NCI-H748 (cell line): ENCODE measurements around the gene ADAM15.

Experiments used
- DNase-seq: peaks from one replicate; lab custom pipeline; 2025; ENCODE audit not compliant: unreplicated experiment; lab: John Stamatoyannopoulos, UW

The ADAM15 gene

DNA sequence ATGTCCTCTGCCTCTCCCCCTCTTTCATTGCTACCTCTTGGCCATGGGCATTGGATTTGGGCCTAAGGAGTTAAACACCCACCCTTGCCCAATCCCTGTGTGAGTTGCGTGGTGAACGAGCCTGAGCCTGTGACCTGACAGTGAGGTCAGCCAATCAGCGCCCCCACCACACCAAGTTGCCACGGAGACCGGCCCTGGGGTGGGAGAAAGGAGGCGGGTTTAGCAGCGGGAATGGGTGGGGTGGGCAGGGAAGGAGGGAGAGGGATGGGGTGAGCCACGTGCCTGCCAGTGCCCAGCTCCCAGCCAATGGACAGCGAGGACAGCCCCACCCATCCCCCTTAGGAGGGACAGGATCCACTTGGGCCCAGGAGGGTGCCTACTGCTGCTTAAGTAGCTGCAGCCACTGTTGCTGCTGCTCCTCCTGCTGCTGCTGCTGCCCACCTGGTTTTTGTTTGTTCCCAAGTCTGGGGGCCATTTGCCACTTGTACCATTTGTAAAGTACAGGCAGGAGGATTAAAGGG lies 39.0 kb upstream of the ADAM15 start:
- DNase-seq: peak; percentile 80

GRCh38 chr1:155012776-155013602 lies 38.1 kb upstream of the ADAM15 start:
- DNase-seq: no peak

GRCh38 chr1:155013632-155014031 lies 37.5 kb upstream of the ADAM15 start:
- no peak for DNase-seq

GRCh38 chr1:155014709-155015508 lies 36.2 kb upstream of the ADAM15 start:
- no peak for DNase-seq

DNA sequence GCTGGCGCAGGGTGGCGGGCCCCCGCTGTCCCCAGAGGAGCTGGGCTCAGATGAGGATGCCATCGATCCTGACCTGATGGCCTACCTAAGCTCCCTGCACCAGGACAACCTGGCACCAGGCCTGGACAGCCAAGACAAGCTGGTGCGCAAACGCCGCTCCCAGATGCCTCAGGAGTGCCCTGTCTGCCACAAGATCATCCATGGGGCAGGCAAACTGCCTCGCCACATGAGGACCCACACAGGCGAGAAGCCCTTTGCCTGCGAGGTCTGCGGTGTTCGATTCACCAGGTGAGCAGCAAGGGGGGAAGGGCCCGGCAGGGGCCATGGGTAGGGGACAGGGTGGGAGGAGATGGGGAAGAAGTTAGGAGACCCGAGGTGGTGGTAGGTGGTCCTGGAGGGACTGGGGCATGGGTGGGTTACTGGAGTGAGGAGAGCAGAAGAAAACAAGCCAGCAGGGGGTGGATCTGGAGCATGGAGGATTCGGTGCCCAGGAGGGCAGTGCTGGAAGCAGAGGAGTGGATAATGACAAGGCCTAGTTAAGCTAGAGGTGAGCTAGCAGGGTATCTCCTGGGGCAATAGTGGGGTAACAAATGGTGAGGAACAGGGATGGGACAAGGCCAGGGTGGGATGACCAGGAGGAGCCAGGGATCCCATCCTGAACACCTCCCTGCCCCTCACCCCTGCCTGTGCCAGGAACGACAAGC lies 35.4 kb upstream of the ADAM15 start:
- DNase-seq: no peak

GRCh38 chr1:155016231-155016831 lies 34.8 kb upstream of the ADAM15 start:
- no peak for DNase-seq

DNA sequence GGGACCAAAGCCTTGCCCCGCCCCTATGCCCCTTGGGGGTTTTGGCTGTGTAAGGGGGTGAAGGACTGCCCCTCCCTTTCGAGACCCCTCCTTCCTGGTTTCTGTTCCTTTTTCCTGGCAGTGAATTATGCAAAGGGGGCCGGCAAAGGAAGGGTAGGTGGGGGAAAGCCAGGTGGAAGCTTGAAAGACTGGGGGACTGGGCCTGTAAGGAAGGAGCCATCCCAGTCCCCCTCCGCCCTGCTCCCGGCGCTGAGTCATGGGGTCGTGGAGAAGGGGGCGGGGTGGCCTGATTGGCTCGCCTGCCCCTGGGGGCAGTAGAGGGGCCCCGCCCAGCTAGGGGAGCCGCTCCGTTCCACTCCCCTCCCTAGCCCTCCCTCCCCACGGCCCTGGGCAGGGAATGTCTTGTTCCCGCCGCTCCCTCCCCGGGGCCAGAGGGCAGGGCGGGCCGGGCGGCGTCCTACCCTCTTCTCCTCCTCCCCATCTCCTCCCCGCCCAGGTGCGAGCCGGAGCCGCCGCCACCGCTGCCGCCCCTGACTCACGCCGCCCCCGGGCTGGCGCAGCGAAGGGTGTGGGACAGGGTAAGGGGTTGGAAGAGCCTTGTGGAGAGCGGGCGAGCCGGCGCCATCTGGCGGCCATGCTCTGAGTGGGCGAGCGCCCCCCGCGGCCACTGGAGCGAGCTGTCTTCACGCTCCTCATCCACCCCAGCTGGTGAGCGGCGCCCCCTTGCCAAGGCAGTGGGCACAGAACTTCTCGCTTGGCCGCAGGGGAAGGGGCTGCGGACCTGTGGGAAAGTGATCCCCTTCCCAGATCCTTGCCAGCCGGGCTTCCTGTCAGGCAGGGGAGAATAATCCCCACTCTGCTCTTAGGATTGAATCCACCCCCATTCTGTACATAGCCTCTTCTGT lies 33.8 kb upstream of the ADAM15 start:
- DNase-seq: peak; percentile 92

DNA sequence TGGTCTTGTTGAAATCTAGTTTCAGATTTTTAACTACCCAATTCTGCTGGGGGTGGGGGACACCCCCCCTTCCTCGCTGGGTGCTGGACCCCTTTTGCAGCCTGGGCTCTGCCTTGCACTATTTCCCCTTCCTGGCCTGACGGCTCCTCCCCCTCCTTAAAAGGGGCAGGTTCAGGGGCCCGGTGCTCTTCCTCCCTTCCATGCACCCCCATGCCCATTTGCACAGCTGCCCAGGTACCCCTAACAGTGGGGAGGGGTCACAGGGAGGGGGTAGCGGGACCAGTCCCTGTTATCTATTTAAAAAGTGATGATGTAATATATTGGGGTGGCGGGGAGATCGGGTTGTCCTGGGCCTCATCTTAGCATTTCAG lies 33.2 kb upstream of the ADAM15 start:
- no peak for DNase-seq

GRCh38 chr1:155018617-155019348 lies 32.3 kb upstream of the ADAM15 start:
- DNase-seq: no peak

GRCh38 chr1:155019377-155020245 lies 31.5 kb upstream of the ADAM15 start:
- no peak for DNase-seq

- no peak for DNase-seq
Observed at GRCh38 chr1:155022136-155022926, 28.8 kb upstream of the ADAM15 start.

DNA sequence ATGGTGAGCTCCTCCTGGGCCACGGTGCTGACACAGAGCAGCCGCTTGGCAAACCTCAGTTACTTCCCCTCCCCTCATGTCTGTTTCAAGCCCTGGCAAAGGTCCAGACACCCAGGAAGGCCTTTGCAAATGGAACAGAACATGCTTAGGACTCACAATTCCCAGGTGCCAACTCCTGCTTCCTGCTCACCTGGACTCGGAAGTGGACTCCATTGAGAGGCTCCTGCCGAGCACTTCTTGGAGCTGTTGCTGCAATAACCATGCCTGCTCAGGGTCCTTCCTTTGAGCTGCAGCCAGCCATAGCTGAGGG lies 28.2 kb upstream of the ADAM15 start:
- no peak for DNase-seq

DNA sequence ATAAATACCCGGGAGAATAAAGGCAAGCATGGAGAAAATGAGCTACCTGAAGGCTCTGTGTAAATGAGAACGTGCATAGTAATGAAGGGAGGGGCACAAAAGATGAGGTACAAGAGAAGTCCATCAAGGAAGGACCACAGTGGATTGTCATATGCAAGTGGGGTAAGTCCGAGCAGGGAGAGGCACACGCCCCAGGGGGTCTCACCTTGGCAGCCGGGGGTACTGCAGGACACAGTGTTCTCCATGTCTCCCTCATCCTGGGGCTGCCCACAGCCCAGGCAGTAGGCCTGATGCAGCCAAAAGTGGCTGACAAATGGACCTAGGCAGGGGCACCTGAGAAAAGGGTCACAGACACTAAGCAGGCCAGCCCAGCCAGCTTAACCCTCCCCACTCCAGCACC lies 27.5 kb upstream of the ADAM15 start:
- no peak for DNase-seq

- DNase-seq: no peak
Observed at GRCh38 chr1:155024315-155024714, 26.8 kb upstream of the ADAM15 start.

- DNase-seq: no peak
Observed at GRCh38 chr1:155026154-155026553, 25.0 kb upstream of the ADAM15 start.

GRCh38 chr1:155026588-155026987 lies 24.5 kb upstream of the ADAM15 start:
- no peak for DNase-seq

- no peak for DNase-seq
Observed at GRCh38 chr1:155029513-155030242, 21.4 kb upstream of the ADAM15 start.
